Caco-2 (cell line): ENCODE results near the gene SCMH1. TPM values are rescaled to one million over a fixed set of nuclear protein-coding genes. Genes with fewer than 3 reads are reported as not detected.
"Not testable (repeated sequence)": the region's sequence is repeated elsewhere in the genome, so short reads cannot be mapped to it uniquely, and the experiment has no call there.

Source experiments
- BruUV-seq: library from RNA; stranded (reverse); fragments of 400-500 nt; replicated peaks from 2 replicates; lab custom pipeline; 2021; lab: Mats Ljungman, UMichigan
- CTCF ChIA-PET: fragments of 300-600 bp; sonication (Branson Sonifier 250); formaldehyde crosslinking; loops from one replicate; lab custom pipeline; 2022; ENCODE audit warnings: antibody characterized with exemption; lab: Charles Lee
- POLR2A ChIA-PET: fragments of 300-600 bp; sonication (Branson Sonifier 250); formaldehyde crosslinking; loops from one replicate; lab custom pipeline; 2022; ENCODE audit warnings: antibody characterized with exemption; lab: Charles Lee
- DNase-seq, 2 experiments: peaks; one replicate each; pipeline versions ENCODE4 v3.0.0 to v3.0.0-alpha.2; 2020 to 2022
- H3K27me3 ChIP-seq: replicated peaks from 2 replicates; pipeline ENCODE4 v1.6.0; 2011; ENCODE audit warnings: low read length; ENCODE audit not compliant: control insufficient read depth, insufficient read depth
- H3K36me3 ChIP-seq: 2 replicates; pipeline ENCODE4 v1.5.1; 2011; ENCODE audit warnings: low read length; ENCODE audit not compliant: control insufficient read depth, insufficient read depth
- H3K4me1 ChIP-seq: fragments of 250-450 bp; sonication (Bioruptor Pico); 2 replicates; pipeline ENCODE4 v1.5.1; 2020; ENCODE audit warnings: mild to moderate bottlenecking
- H3K4me3 ChIP-seq: 2 replicates; pipeline ENCODE4 v1.5.1; 2011; ENCODE audit warnings: low read depth, mild to moderate bottlenecking, control low read depth, low read length
- H3K9me3 ChIP-seq: fragments of 250-450 bp; sonication (Bioruptor Pico); 2 replicates; pipeline ENCODE4 v1.5.1; 2020; ENCODE audit warnings: mild to moderate bottlenecking, moderate library complexity
- H3K27ac Mint-ChIP-seq: one replicate; pipeline ENCODE4 v1.8.0; 2022; ENCODE audit warnings: mixed read lengths; ENCODE audit not compliant: unreplicated experiment
- H3K27me3 Mint-ChIP-seq: one replicate; pipeline ENCODE4 v1.8.0; 2022; ENCODE audit warnings: mixed read lengths; ENCODE audit not compliant: insufficient read depth, unreplicated experiment
- H3K36me3 Mint-ChIP-seq: one replicate; pipeline ENCODE4 v1.8.0; 2022; ENCODE audit warnings: mild to moderate bottlenecking, mixed read lengths; ENCODE audit not compliant: insufficient read depth, unreplicated experiment
- H3K4me1 Mint-ChIP-seq: one replicate; pipeline ENCODE4 v1.8.0; 2022; ENCODE audit warnings: low read depth, mixed read lengths; ENCODE audit not compliant: unreplicated experiment
- H3K4me3 Mint-ChIP-seq: one replicate; pipeline ENCODE4 v1.8.0; 2022; ENCODE audit warnings: mild to moderate bottlenecking, moderate library complexity, mixed read lengths; ENCODE audit not compliant: unreplicated experiment
- H3K9me3 Mint-ChIP-seq: one replicate; pipeline ENCODE4 v1.8.0; 2022; ENCODE audit warnings: mixed read lengths; ENCODE audit not compliant: unreplicated experiment
- intact Hi-C: fragments of 100-400 bp; cut with micrococcal nuclease; formaldehyde crosslinking; loops from one replicate; pipeline ENCODE4 v1.10.0; 2022; ENCODE audit not compliant: unreplicated experiment
- total RNA-seq: library from RNA; stranded (reverse); gene quantifications from 2 replicates; pipeline ENCODE4 v1.2.3, GENCODE V29; 2022
- TF ChIP-seq, protein P1 (sequence below), 2 experiments: fragments of 200-600 bp in 1 of 2; IDR thresholded peaks; 1 replicate in 1 of 2; 2 replicates in 1 of 2; pipeline versions ENCODE4 v1.5.1 to v1.8.0; 2011 to 2022; ENCODE audit warnings: antibody characterized with exemption in 1 of 2, control low read depth in 1 of 2, inconsistent platforms in 1 of 2, low read depth in 1 of 2, low read length in 1 of 2, mild to moderate bottlenecking in 1 of 2, moderate library complexity in 1 of 2; ENCODE audit not compliant: insufficient read depth in 1 of 2, severe bottlenecking in 1 of 2, unreplicated experiment in 1 of 2

SCMH1 gene
- total RNA-seq, 1 experiment from 2014 or later, result 27.6 TPM

DNA sequence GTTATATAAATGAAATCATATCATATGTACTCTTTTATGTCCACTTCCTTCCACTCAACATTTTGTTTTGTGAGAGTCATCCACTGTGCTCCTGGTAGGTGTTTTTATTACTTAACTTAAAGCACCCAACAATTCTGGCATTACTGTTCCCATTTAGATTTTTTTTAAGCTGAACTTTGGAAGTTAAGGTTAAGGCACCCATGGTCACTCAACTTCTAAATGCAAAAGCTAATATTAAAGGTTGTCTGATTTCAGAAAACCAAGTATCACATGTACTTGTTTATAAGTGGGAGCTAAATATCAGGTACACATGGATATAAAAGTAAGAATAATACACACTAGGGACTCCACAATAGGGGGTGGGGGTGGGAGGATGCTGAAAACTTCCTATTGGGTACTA, 42.7 kb downstream of the SCMH1 start:
- CTCF ChIA-PET, result no interaction called here
- H3K9me3 ChIP-seq, result no peaks in the 10 kb centered on the region
- H3K27me3 ChIP-seq, result no peaks in the 10 kb centered on the region
- peaks cover 5% of the 10 kb centered on the region for H3K36me3 Mint-ChIP-seq
- DNase-seq, result no peak
- no peak overlapping the region for H3K4me3 Mint-ChIP-seq
- intact Hi-C loops, result no loop called here
- H3K4me1 ChIP-seq, result no peaks in the 10 kb centered on the region
- H3K4me3 ChIP-seq, result no peak overlapping the region
- POLR2A ChIA-PET, result no interaction called here
- peaks cover 6% of the 10 kb centered on the region for H3K9me3 Mint-ChIP-seq
- TF ChIP-seq, protein P1, sequence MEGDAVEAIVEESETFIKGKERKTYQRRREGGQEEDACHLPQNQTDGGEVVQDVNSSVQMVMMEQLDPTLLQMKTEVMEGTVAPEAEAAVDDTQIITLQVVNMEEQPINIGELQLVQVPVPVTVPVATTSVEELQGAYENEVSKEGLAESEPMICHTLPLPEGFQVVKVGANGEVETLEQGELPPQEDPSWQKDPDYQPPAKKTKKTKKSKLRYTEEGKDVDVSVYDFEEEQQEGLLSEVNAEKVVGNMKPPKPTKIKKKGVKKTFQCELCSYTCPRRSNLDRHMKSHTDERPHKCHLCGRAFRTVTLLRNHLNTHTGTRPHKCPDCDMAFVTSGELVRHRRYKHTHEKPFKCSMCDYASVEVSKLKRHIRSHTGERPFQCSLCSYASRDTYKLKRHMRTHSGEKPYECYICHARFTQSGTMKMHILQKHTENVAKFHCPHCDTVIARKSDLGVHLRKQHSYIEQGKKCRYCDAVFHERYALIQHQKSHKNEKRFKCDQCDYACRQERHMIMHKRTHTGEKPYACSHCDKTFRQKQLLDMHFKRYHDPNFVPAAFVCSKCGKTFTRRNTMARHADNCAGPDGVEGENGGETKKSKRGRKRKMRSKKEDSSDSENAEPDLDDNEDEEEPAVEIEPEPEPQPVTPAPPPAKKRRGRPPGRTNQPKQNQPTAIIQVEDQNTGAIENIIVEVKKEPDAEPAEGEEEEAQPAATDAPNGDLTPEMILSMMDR (IDR thresholded peaks at IDR 0.05; ENCODE audit: insufficient read depth in 1 of 2, low read depth in 1 of 2, low read length in 1 of 2, severe bottlenecking in 1 of 2, unreplicated experiment in 1 of 2), result no peak
- H3K4me1 Mint-ChIP-seq, result no peaks in the 10 kb centered on the region
- H3K27me3 Mint-ChIP-seq, result no peaks in the 10 kb centered on the region
- BruUV-seq, result no TSS peak
- H3K36me3 ChIP-seq, result no peaks in the 10 kb centered on the region
- no peak overlapping the region for H3K27ac Mint-ChIP-seq

GRCh38 chr1:41192456-41193178, 49.5 kb downstream of the SCMH1 start:
- Mint-ChIP-seq H3K4me3 (no peak overlapping the region), H3K27me3 (no peaks in the 10 kb centered on the region), H3K4me1 (no peaks in the 10 kb centered on the region), H3K27ac (no peak overlapping the region), H3K9me3 (no peaks in the 10 kb centered on the region), H3K36me3 (no peaks in the 10 kb centered on the region)
- DNase-seq, result no peak
- no peaks in the 10 kb centered on the region for H3K27me3 ChIP-seq
- POLR2A ChIA-PET, result no interaction called here
- no peaks in the 10 kb centered on the region for H3K36me3 ChIP-seq
- no peak overlapping the region for H3K4me3 ChIP-seq
- CTCF ChIA-PET, result no interaction called here
- H3K9me3 ChIP-seq, result no peaks in the 10 kb centered on the region
- H3K4me1 ChIP-seq, result no peaks in the 10 kb centered on the region
- TF ChIP-seq, protein P1 (IDR thresholded peaks at IDR 0.05; ENCODE audit: insufficient read depth in 1 of 2, low read depth in 1 of 2, low read length in 1 of 2, severe bottlenecking in 1 of 2, unreplicated experiment in 1 of 2), result no peak
- no TSS peak for BruUV-seq
- intact Hi-C loops, result no loop called here

DNA sequence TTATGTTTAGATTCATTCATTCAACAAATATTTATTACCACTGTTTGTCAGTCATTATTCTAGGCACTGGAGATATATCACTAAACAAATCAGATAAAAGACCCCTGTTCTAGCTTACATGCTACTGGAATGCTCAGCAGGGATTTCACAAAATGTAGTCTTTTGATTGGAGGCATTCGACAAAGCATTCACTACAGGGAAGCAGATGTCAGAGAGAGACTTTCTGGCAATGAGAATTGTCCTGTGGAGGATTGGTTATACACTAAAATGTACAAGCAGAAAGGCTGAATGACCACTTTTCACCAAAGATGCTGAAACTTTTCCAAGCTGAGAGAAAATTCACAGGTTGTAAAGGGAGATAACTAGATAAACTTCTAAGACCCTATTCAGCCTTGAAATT, 57.7 kb downstream of the SCMH1 start:
- no peak for DNase-seq
- H3K4me3 ChIP-seq, result no peak overlapping the region
- Mint-ChIP-seq H3K4me3 (no peak overlapping the region), H3K9me3 (no peaks in the 10 kb centered on the region), H3K4me1 (no peaks in the 10 kb centered on the region), H3K27me3 (no peaks in the 10 kb centered on the region), H3K27ac (no peak overlapping the region), H3K36me3 (no peaks in the 10 kb centered on the region)
- ChIA-PET POLR2A (no interaction called here), CTCF (no interaction called here)
- intact Hi-C loops, result no loop called here
- H3K4me1 ChIP-seq, result no peaks in the 10 kb centered on the region
- no peaks in the 10 kb centered on the region for H3K9me3 ChIP-seq
- H3K36me3 ChIP-seq, result no peaks in the 10 kb centered on the region
- H3K27me3 ChIP-seq, result no peaks in the 10 kb centered on the region
- no TSS peak for BruUV-seq
- TF ChIP-seq, protein P1 (IDR thresholded peaks at IDR 0.05; ENCODE audit: insufficient read depth in 1 of 2, low read depth in 1 of 2, low read length in 1 of 2, severe bottlenecking in 1 of 2, unreplicated experiment in 1 of 2), result no peak

GRCh38 chr1:41178230-41178629, 63.9 kb downstream of the SCMH1 start:
- not testable (repeated sequence) for H3K36me3 Mint-ChIP-seq

More at GRCh38 chr1:41178230-41178629, 63.9 kb downstream of the SCMH1 start:
- CTCF ChIA-PET, H3K27me3 ChIP-seq, H3K27me3 Mint-ChIP-seq, H3K4me3 ChIP-seq, POLR2A ChIA-PET, H3K9me3 ChIP-seq, intact Hi-C loops, BruUV-seq, H3K4me1 Mint-ChIP-seq, H3K4me3 Mint-ChIP-seq, H3K9me3 Mint-ChIP-seq, H3K4me1 ChIP-seq, DNase-seq, H3K36me3 ChIP-seq, H3K27ac Mint-ChIP-seq: not testable (repeated sequence)
